Loucy (cell line): ENCODE measurements around the gene SLFN12L.

Source experiments
- EZH2phosphoT487 ChIP-seq: fragments of 200-600 bp; IDR thresholded peaks from 2 replicates; pipeline ENCODE4 v1.6.1; 2018; ENCODE audit warnings: antibody characterized with exemption, mild to moderate bottlenecking, moderate library complexity, borderline replicate concordance
- TF ChIP-seq, protein P1 (sequence below): fragments of 200-600 bp; sonication (generic); conservative IDR thresholded peaks from 2 replicates; pipeline ENCODE4 v1.5.1; 2014; ENCODE audit warnings: mild to moderate bottlenecking, antibody characterized with exemption, low read length

DNA sequence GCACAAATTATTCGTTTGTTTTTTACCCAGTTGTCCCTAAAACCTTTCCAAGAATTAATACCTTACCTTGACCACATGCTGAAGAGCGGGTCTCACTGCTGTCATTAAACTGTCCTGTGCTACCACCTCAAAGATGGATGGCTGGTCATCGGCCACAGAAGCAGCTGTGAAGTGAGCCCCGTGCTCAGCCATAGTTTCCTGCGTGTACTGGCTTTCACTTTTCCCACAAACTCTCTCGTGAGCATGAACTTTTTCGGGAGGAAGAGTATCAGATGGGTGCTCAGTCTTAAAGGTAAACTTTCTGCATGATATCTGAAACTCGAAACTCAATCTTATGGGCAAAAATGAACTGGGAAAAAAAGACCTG lies 40.3 kb upstream of the SLFN12L start:
- TF ChIP-seq, protein P1, sequence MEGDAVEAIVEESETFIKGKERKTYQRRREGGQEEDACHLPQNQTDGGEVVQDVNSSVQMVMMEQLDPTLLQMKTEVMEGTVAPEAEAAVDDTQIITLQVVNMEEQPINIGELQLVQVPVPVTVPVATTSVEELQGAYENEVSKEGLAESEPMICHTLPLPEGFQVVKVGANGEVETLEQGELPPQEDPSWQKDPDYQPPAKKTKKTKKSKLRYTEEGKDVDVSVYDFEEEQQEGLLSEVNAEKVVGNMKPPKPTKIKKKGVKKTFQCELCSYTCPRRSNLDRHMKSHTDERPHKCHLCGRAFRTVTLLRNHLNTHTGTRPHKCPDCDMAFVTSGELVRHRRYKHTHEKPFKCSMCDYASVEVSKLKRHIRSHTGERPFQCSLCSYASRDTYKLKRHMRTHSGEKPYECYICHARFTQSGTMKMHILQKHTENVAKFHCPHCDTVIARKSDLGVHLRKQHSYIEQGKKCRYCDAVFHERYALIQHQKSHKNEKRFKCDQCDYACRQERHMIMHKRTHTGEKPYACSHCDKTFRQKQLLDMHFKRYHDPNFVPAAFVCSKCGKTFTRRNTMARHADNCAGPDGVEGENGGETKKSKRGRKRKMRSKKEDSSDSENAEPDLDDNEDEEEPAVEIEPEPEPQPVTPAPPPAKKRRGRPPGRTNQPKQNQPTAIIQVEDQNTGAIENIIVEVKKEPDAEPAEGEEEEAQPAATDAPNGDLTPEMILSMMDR: no peak
- no peak for TF ChIP-seq EZH2phosphoT487
